Esophagus muscularis mucosa (tissue), 3 donors: ENCODE results near the gene GADD45G.

Experiments used
- CTCF ChIP-seq, 3 experiments: fragments of 200-600 bp in 2 of 3; fragments of 450-650 bp in 1 of 3; sonication (generic) in 2 of 3; IDR thresholded peaks; one replicate each; pipeline ENCODE4 v1.5.1; 2017 to 2019; ENCODE audit warnings: antibody characterized with exemption in 3 of 3, mild to moderate bottlenecking in 2 of 3, moderate library complexity in 1 of 3
- POLR2A ChIP-seq: fragments of 450-650 bp; IDR thresholded peaks from one replicate; pipeline ENCODE4 v1.6.1; 2017; ENCODE audit warnings: antibody characterized with exemption, moderate library complexity, mild to moderate bottlenecking, low read depth
- POLR2AphosphoS5 ChIP-seq, 2 donors: sonication (generic); formaldehyde crosslinking; IDR thresholded peaks; one replicate each; pipeline ENCODE4 v1.6.1; 2017; ENCODE audit warnings: antibody characterized with exemption in 2 of 2

GRCh38 chr9:89621031-89621430 lies 16.2 kb downstream of the GADD45G start:
- TF ChIP-seq CTCF (IDR thresholded peaks at IDR 0.05) (no peak), POLR2A (no peak), POLR2AphosphoS5 (IDR thresholded peaks at IDR 0.05) (no peak)
